Measurements from ENCODE around the gene SHROOM4. TPM values are rescaled to one million over a fixed set of nuclear protein-coding genes. Genes with fewer than 3 reads are reported as not detected.

SHROOM4 gene
- polyA plus RNA-seq, 2 donors = 0.87 to 1.6 TPM

DNA sequence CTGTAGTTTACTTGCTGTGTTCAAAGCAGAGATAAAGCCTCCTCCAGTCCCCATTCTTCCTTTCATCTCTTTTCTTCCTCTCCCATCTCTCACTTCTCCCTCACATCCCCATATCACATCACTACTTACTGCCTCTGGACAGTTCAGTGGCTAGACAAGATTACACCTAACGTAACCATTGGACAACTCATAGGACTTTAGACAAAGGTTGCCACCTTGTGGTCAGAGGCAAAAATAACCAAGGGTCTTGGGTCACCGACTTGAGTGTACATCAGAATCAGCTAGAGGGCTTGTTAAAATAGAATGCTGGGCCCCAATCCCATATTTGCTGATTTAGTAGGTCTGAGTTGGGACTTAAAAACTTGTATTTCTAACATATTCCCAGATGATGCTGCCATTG is 234.0 kb downstream of the SHROOM4 start:
- Histone ChIP-seq H3K9me3 (ENCODE audit: control insufficient read depth in 2 of 2, insufficient read depth in 1 of 2, low read depth in 1 of 2, low read length in 1 of 2) (no peaks in the 10 kb centered on the region), H3K27me3 (ENCODE audit: control insufficient read depth in 1 of 2, insufficient read depth in 2 of 2, low read length in 2 of 2) (peaks cover 0 to 3% of the 10 kb centered on the region in 2 donors), H3K27ac (ENCODE audit: low read depth in 2 of 2, low read length in 1 of 2) (no peak overlapping the region), H3K4me3 (ENCODE audit: low read depth in 1 of 2, low read length in 2 of 2) (no peak overlapping the region), H3K36me3 (ENCODE audit: control insufficient read depth in 2 of 2, insufficient read depth in 2 of 2, low read length in 1 of 2) (no peaks in the 10 kb centered on the region), H3K4me1 (ENCODE audit: control insufficient read depth in 2 of 2, insufficient read depth in 2 of 2, low read length in 1 of 2) (no peaks in the 10 kb centered on the region)
- 3 to 13% methylated on average over 2 of the region's 2 CpGs for WGBS, 2 donors

DNA sequence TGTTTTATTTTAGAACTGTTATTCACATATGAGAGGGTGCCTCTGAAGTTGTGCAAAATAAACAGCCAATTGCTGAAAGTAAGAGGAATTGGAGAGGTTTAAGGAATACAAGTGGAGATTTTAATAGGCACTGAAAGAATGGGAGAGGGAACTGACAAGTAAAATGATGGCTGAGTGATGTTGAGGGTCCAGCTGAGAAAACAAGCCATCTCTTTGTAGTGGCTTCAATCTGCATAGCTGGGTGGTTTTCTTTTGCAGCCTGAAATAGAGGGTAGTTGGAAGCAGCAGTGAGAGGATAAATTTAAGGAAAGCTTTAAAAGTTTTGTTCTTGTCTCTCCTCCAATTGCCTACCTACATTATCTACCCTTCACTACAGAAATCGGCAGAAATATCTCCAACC is 236.7 kb downstream of the SHROOM4 start:
- H3K27ac ChIP-seq (ENCODE audit: low read depth in 2 of 2, low read length in 1 of 2) = no peak overlapping the region
- H3K36me3 ChIP-seq (ENCODE audit: control insufficient read depth in 2 of 2, insufficient read depth in 2 of 2, low read length in 1 of 2) = no peaks in the 10 kb centered on the region
- no peak overlapping the region for H3K4me3 ChIP-seq (ENCODE audit: low read depth in 1 of 2, low read length in 2 of 2)
- no peaks in the 10 kb centered on the region for H3K4me1 ChIP-seq (ENCODE audit: control insufficient read depth in 2 of 2, insufficient read depth in 2 of 2, low read length in 1 of 2)
- 50 to 60% methylated on average over 1 of the region's 1 CpG for WGBS, 2 donors
- no peaks in the 10 kb centered on the region for H3K9me3 ChIP-seq (ENCODE audit: control insufficient read depth in 2 of 2, insufficient read depth in 1 of 2, low read depth in 1 of 2, low read length in 1 of 2)
- no peaks in the 10 kb centered on the region for H3K27me3 ChIP-seq (ENCODE audit: control insufficient read depth in 1 of 2, insufficient read depth in 2 of 2, low read length in 2 of 2)

GRCh38 chrX:50567636-50568035 is 246.4 kb downstream of the SHROOM4 start:
- Histone ChIP-seq H3K9me3 (ENCODE audit: control insufficient read depth in 2 of 2, insufficient read depth in 1 of 2, low read depth in 1 of 2, low read length in 1 of 2) (no peaks in the 10 kb centered on the region), H3K27me3 (ENCODE audit: control insufficient read depth in 1 of 2, insufficient read depth in 2 of 2, low read length in 2 of 2) (peaks cover 0 to 3% of the 10 kb centered on the region in 2 donors), H3K4me3 (ENCODE audit: low read depth in 1 of 2, low read length in 2 of 2) (no peak overlapping the region), H3K4me1 (ENCODE audit: control insufficient read depth in 2 of 2, insufficient read depth in 2 of 2, low read length in 1 of 2) (no peaks in the 10 kb centered on the region), H3K36me3 (ENCODE audit: control insufficient read depth in 2 of 2, insufficient read depth in 2 of 2, low read length in 1 of 2) (no peaks in the 10 kb centered on the region), H3K27ac (ENCODE audit: low read depth in 2 of 2, low read length in 1 of 2) (no peak overlapping the region)
- 15 to 24% methylated on average over 1 of the region's 1 CpG for WGBS, 2 donors

DNA sequence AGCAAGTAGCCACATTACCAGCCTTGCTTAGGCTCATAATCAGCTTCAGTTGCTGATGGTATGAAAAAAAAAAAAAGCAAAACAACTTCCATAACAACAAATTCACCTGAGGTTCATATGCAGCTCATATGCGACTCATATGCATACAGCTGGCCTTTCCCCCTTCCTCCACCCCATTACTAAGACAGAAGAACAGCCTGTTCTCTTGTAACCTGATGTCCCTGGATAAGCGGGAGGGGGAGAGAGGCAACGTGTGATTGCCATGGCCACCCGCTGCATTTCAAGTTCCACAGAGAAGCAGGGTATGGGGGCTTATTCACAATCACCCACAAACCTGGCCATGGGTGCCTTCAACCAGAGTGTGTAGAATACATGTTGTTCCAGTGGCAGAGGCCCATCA is 248.3 kb downstream of the SHROOM4 start:
- Histone ChIP-seq H3K9me3 (ENCODE audit: control insufficient read depth in 2 of 2, insufficient read depth in 1 of 2, low read depth in 1 of 2, low read length in 1 of 2) (no peaks in the 10 kb centered on the region), H3K4me3 (ENCODE audit: low read depth in 1 of 2, low read length in 2 of 2) (no peak overlapping the region), H3K27me3 (ENCODE audit: control insufficient read depth in 1 of 2, insufficient read depth in 2 of 2, low read length in 2 of 2) (peaks cover 0 to 3% of the 10 kb centered on the region in 2 donors), H3K4me1 (ENCODE audit: control insufficient read depth in 2 of 2, insufficient read depth in 2 of 2, low read length in 1 of 2) (no peaks in the 10 kb centered on the region), H3K36me3 (ENCODE audit: control insufficient read depth in 2 of 2, insufficient read depth in 2 of 2, low read length in 1 of 2) (no peaks in the 10 kb centered on the region), H3K27ac (ENCODE audit: low read depth in 2 of 2, low read length in 1 of 2) (no peak overlapping the region)
- WGBS, 2 donors = 66 to 85% methylated on average over 4 of the region's 4 CpGs

Other genes starting within 250 kb of the SHROOM4 start
- not detected for gene BMP15, start 96.5 kb upstream of the SHROOM4 start, polyA plus RNA-seq